HG02981 (cell line): ENCODE data around the gene SLC44A2.
A peak's percentile ranks its signal among the peaks of the same experiment; 100 is the strongest.
"Not testable (repeated sequence)": the region's sequence is repeated elsewhere in the genome, so short reads cannot be mapped to it uniquely, and the experiment has no call there.

Experiments used
- ATAC-seq: cut with Tn5 transposase; IDR thresholded peaks from one replicate; pipeline ENCODE4 v1.9.1; 2021; ENCODE audit warnings: mild to moderate bottlenecking, moderate library complexity; ENCODE audit not compliant: unreplicated experiment

SLC44A2 gene

GRCh38 chr19:10648360-10648759, 23.0 kb downstream of the SLC44A2 start:
- ATAC-seq, result no peak

GRCh38 chr19:10651851-10652250, 26.5 kb downstream of the SLC44A2 start:
- ATAC-seq, result no peak

GRCh38 chr19:10653482-10653731, 28.1 kb downstream of the SLC44A2 start:
- ATAC-seq, result peak; percentile 1

GRCh38 chr19:10653732-10654609, 28.6 kb downstream of the SLC44A2 start, which contains the start of gene ILF3:
Gene ILF3 (plus strand): TSS chr19:10654346. CDS start chr19:10670606, 16,260 bp downstream.
- peak; percentile 67 for ATAC-seq

GRCh38 chr19:10654610-10655456, 29.5 kb downstream of the SLC44A2 start:
- ATAC-seq, result peak; percentile 16

- no peak for ATAC-seq
These were observed 30.3 kb downstream of the SLC44A2 start for GRCh38 chr19:10655457-10656312.

- no peak for ATAC-seq
These were observed 35.0 kb downstream of the SLC44A2 start for GRCh38 chr19:10660346-10660745.

- ATAC-seq, result no peak
These were observed 36.6 kb downstream of the SLC44A2 start for GRCh38 chr19:10661946-10662345.

GRCh38 chr19:10662384-10663251, 37.3 kb downstream of the SLC44A2 start:
- ATAC-seq, result no peak

GRCh38 chr19:10663252-10663563, 37.9 kb downstream of the SLC44A2 start:
- not testable (repeated sequence) for ATAC-seq

- no peak for ATAC-seq
These were observed 42.5 kb downstream of the SLC44A2 start for GRCh38 chr19:10667867-10668266.

- no peak for ATAC-seq
These were observed 43.9 kb downstream of the SLC44A2 start for GRCh38 chr19:10669246-10669645.

GRCh38 chr19:10670182-10670581, 44.8 kb downstream of the SLC44A2 start:
- ATAC-seq, result no peak

- ATAC-seq, result no peak
These were observed 45.8 kb downstream of the SLC44A2 start for GRCh38 chr19:10670876-10671804.

- ATAC-seq, result not testable (repeated sequence)
These were observed 46.6 kb downstream of the SLC44A2 start for GRCh38 chr19:10671922-10672321.

GRCh38 chr19:10675214-10675613, 49.9 kb downstream of the SLC44A2 start:
- ATAC-seq, result not testable (repeated sequence)

- ATAC-seq, result no peak
These were observed 52.4 kb downstream of the SLC44A2 start for GRCh38 chr19:10677751-10678150.

GRCh38 chr19:10678813-10679212, 53.5 kb downstream of the SLC44A2 start:
- ATAC-seq, result no peak

- ATAC-seq, result no peak
These were observed 54.4 kb downstream of the SLC44A2 start for GRCh38 chr19:10679743-10680142.
